Loucy (cell line): ENCODE data around the gene SH3PXD2A.

Experiments
- H2AFZ ChIP-seq: fragments of 200-600 bp; sonication (generic); 2 replicates; pipeline ENCODE4 v1.6.0; 2016; ENCODE audit warnings: antibody characterized with exemption, mild to moderate bottlenecking, low read length, moderate library complexity
- H3F3A ChIP-seq: fragments of 200-600 bp; 2 replicates; pipeline ENCODE4 v1.6.0; 2016; ENCODE audit warnings: antibody characterized with exemption, low read depth, mild to moderate bottlenecking
- H3K27me3 ChIP-seq: fragments of 200-600 bp; sonication (generic); 2 replicates; pipeline ENCODE4 v1.6.1; 2014; ENCODE audit warnings: low read length, mild to moderate bottlenecking; ENCODE audit not compliant: insufficient read depth, poor library complexity, severe bottlenecking
- H3K36me3 ChIP-seq: fragments of 200-600 bp; sonication (generic); 2 replicates; pipeline ENCODE4 v1.6.1; 2016; ENCODE audit warnings: low read length; ENCODE audit not compliant: insufficient read depth
- H3K4me1 ChIP-seq: fragments of 200-600 bp; sonication (generic); 2 replicates; pipeline ENCODE4 v1.5.1; 2014; ENCODE audit warnings: low read length, mild to moderate bottlenecking; ENCODE audit not compliant: insufficient read depth, poor library complexity, severe bottlenecking
- H3K4me2 ChIP-seq: fragments of 200-600 bp; sonication (generic); 2 replicates; pipeline ENCODE4 v1.6.0; 2014; ENCODE audit warnings: antibody characterized with exemption, low read length, low read depth, mild to moderate bottlenecking; ENCODE audit not compliant: poor library complexity, severe bottlenecking
- H3K4me3 ChIP-seq: fragments of 200-600 bp; sonication (generic); 2 replicates; pipeline ENCODE4 v1.5.1; 2014; ENCODE audit warnings: low read length, mild to moderate bottlenecking, mixed read lengths; ENCODE audit not compliant: poor library complexity, severe bottlenecking
- H3K79me2 ChIP-seq: fragments of 200-600 bp; sonication (generic); 2 replicates; pipeline ENCODE4 v1.6.1; 2014; ENCODE audit warnings: low read length; ENCODE audit not compliant: insufficient read depth
- H3K9ac ChIP-seq: fragments of 200-600 bp; sonication (generic); 2 replicates; pipeline ENCODE4 v1.6.0; 2014; ENCODE audit warnings: mild to moderate bottlenecking, low read depth, low read length, moderate library complexity; ENCODE audit not compliant: poor library complexity, severe bottlenecking
- H3K9me2 ChIP-seq: fragments of 200-600 bp; sonication (generic); replicated peaks from 2 replicates; pipeline ENCODE4 v1.6.1; 2016; ENCODE audit warnings: low read depth, low read length, mixed read lengths
- H3K9me3 ChIP-seq: fragments of 200-600 bp; sonication (generic); 2 replicates; pipeline ENCODE4 v1.6.1; 2014; ENCODE audit warnings: mild to moderate bottlenecking, antibody characterized with exemption, low read length, low read depth; ENCODE audit not compliant: insufficient read depth
- H4K20me1 ChIP-seq: fragments of 200-600 bp; sonication (generic); 2 replicates; pipeline ENCODE4 v1.6.0; 2014; ENCODE audit warnings: antibody characterized with exemption, low read length, mild to moderate bottlenecking; ENCODE audit not compliant: insufficient read depth, poor library complexity, severe bottlenecking
- EZH2phosphoT487 ChIP-seq: fragments of 200-600 bp; IDR thresholded peaks from 2 replicates; pipeline ENCODE4 v1.6.1; 2018; ENCODE audit warnings: antibody characterized with exemption, mild to moderate bottlenecking, moderate library complexity, borderline replicate concordance
- TF ChIP-seq, protein P1 (sequence below): fragments of 200-600 bp; sonication (generic); conservative IDR thresholded peaks from 2 replicates; pipeline ENCODE4 v1.5.1; 2014; ENCODE audit warnings: mild to moderate bottlenecking, antibody characterized with exemption, low read length

SH3PXD2A gene

DNA sequence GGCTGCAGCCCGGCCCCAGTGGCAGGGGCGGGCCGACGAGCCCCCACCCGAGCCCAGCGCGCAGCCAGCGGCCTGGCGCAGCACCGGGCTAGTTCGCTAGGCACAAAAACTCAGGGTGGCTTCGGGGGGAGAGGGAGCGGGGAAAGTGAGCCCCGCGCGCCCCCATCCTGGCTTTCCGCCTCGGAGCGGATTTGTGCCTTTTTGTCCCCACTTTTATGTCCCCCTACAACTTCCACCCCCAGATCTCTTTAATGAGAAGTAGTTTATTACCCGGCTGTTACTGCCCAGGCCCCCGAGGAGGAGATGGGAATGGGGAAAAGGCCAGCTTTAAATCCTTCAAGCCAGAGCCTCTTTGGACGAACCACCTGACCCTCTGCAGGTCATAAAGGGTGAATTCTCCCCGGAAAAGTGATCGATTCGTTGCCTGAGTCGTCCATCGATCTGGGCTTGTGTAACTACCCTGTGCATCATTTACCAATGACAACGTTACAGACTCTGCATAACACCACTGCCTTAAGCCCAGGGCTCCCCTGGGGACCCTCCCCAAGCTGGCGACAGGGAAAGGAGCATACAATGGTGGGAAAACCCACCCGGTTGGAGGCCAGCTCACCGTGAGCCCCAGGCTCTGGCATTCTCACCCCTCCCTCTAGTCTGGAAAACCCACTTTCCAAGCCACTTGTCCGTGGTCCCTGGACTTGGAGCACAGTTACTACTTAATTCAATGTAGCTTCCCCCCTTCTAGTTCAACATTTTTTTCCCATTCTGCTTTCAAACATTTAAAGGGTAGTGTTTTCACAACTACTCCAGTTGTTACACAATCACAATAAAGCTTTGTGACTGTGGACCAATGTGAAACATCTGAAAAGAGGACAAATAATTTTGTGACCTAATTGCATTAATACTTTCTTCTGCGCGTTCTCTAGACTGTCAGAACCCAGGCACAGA lies 748 bp upstream of the SH3PXD2A start:
- TF ChIP-seq, protein P1, sequence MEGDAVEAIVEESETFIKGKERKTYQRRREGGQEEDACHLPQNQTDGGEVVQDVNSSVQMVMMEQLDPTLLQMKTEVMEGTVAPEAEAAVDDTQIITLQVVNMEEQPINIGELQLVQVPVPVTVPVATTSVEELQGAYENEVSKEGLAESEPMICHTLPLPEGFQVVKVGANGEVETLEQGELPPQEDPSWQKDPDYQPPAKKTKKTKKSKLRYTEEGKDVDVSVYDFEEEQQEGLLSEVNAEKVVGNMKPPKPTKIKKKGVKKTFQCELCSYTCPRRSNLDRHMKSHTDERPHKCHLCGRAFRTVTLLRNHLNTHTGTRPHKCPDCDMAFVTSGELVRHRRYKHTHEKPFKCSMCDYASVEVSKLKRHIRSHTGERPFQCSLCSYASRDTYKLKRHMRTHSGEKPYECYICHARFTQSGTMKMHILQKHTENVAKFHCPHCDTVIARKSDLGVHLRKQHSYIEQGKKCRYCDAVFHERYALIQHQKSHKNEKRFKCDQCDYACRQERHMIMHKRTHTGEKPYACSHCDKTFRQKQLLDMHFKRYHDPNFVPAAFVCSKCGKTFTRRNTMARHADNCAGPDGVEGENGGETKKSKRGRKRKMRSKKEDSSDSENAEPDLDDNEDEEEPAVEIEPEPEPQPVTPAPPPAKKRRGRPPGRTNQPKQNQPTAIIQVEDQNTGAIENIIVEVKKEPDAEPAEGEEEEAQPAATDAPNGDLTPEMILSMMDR = no peak
- TF ChIP-seq EZH2phosphoT487 = no peak
- H3K9me2 ChIP-seq = no peaks in the 10 kb centered on the region
- H3K9ac ChIP-seq = peak overlapping the region; percentile 59
- no peaks in the 10 kb centered on the region for H3K27me3 ChIP-seq
- no peaks in the 10 kb centered on the region for H3F3A ChIP-seq
- H3K4me1 ChIP-seq = peaks cover 41% of the 10 kb centered on the region
- peaks cover 9% of the 10 kb centered on the region for H4K20me1 ChIP-seq
- peak overlapping the region; percentile 68 for H3K4me2 ChIP-seq
- no peaks in the 10 kb centered on the region for H3K9me3 ChIP-seq
- peak overlapping the region; percentile 82 for H3K4me3 ChIP-seq
- peak overlapping the region; percentile 68 for H2AFZ ChIP-seq
- H3K79me2 ChIP-seq = peaks cover 38% of the 10 kb centered on the region
- H3K36me3 ChIP-seq = no peaks in the 10 kb centered on the region

DNA sequence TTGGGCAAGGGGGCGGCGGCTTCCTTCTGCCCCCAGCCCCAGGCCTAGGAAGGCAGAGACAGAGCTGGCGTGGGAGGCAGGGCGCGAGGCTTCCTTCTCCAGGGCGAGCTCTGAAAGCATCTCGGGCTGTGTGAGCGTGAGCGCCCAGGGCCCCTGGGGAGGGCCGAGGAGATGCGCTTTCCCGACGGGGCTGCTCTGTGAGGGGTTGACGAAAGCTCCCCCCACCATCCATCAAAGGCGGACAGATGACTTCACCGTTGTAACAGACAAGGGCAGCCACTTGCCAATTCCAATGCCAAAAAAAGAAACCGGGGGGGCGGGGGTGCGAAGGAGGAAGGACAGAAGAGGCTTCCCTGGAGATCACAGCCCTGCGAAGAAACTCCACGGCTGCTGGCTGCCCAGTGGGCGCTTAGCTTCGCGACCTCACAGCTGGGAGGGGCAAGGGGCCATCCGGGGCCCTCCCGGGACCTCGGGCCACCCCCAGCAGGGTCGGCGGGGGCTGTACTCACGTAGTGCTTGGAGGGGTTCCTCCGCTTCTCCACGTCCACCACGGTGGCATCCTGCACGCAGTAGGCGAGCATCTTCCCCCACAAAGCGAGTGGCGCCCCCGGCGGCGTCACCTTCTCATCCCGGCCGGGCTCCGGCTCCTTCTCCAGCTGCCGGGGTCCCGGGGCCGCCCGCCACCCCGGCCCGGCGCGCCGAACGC lies 537 bp downstream of the SH3PXD2A start:
- Histone ChIP-seq H3K79me2 (peaks cover 51% of the 10 kb centered on the region), H2AFZ (peak overlapping the region; percentile 77), H3K9ac (peak overlapping the region; percentile 74), H3K4me2 (peak overlapping the region; percentile 89), H3K9me2 (no peaks in the 10 kb centered on the region), H3K4me1 (peaks cover 51% of the 10 kb centered on the region), H4K20me1 (peaks cover 9% of the 10 kb centered on the region), H3K27me3 (no peaks in the 10 kb centered on the region), H3K36me3 (no peaks in the 10 kb centered on the region), H3F3A (no peaks in the 10 kb centered on the region), H3K9me3 (no peaks in the 10 kb centered on the region), H3K4me3 (peak overlapping the region; percentile 82)
- TF ChIP-seq EZH2phosphoT487 = no peak
- TF ChIP-seq, protein P1 = peak; percentile 47

DNA sequence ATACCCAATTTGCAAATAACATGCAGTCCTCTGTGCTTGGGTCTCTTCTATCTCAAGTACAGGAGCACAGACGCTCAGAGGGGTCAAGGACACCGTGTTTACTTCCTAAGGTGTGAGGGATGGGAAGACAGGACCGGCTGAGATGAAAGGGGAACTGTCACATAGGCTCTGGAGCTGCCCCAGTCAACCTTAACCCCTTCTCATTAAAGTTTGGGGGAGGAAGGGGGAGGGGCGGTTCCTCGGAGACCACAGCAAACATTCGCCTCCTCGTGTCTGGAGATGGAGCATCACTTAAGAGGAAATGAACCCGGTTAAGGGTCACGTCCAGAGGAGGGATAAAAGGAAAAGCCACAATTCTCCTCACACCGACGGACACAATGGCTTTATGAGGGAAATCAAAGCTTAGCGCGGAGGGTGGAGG lies 1.1 kb downstream of the SH3PXD2A start:
- H3K9me2 ChIP-seq = no peaks in the 10 kb centered on the region
- peaks cover 56% of the 10 kb centered on the region for H3K4me1 ChIP-seq
- peaks cover 56% of the 10 kb centered on the region for H3K79me2 ChIP-seq
- peak overlapping the region; percentile 74 for H3K9ac ChIP-seq
- H3K27me3 ChIP-seq = no peaks in the 10 kb centered on the region
- peaks cover 9% of the 10 kb centered on the region for H4K20me1 ChIP-seq
- peak overlapping the region; percentile 82 for H3K4me3 ChIP-seq
- H2AFZ ChIP-seq = peak overlapping the region; percentile 77
- no peaks in the 10 kb centered on the region for H3K36me3 ChIP-seq
- H3F3A ChIP-seq = no peaks in the 10 kb centered on the region
- no peaks in the 10 kb centered on the region for H3K9me3 ChIP-seq
- H3K4me2 ChIP-seq = peak overlapping the region; percentile 89
- TF ChIP-seq, protein P1 = 0 out of 2 replicates have a peak, but pooled peaks have one; percentile 18
- no peak for TF ChIP-seq EZH2phosphoT487
